Measurements from ENCODE around the gene MLKL.

MLKL gene

DNA sequence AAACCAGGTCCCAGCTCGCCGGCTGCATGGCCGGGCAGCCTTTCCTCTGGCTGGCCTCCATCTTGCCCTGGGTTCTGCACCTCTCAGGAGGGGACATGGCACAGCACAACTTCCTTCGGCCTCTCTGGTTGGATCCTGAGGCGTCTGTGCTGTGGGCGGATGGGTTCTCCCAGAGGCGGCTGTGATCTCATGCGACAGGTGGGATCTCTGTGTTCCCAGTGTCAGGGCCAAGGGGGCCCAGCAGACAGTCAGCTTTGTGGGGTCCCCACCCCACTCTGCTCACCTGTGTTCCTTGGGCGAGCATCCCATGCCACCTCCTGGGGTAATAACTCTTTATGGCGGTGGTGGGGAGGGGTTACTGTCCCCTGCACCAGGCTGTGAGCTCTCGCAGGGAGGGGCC is 38.2 kb upstream of the MLKL start:
- DNase-seq (ENCODE audit: low read depth in 2 of 2) = no peak
- TF ChIP-seq, protein P1, sequence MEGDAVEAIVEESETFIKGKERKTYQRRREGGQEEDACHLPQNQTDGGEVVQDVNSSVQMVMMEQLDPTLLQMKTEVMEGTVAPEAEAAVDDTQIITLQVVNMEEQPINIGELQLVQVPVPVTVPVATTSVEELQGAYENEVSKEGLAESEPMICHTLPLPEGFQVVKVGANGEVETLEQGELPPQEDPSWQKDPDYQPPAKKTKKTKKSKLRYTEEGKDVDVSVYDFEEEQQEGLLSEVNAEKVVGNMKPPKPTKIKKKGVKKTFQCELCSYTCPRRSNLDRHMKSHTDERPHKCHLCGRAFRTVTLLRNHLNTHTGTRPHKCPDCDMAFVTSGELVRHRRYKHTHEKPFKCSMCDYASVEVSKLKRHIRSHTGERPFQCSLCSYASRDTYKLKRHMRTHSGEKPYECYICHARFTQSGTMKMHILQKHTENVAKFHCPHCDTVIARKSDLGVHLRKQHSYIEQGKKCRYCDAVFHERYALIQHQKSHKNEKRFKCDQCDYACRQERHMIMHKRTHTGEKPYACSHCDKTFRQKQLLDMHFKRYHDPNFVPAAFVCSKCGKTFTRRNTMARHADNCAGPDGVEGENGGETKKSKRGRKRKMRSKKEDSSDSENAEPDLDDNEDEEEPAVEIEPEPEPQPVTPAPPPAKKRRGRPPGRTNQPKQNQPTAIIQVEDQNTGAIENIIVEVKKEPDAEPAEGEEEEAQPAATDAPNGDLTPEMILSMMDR (IDR thresholded peaks at IDR 0.05; ENCODE audit: low read depth, low read length) = no peak
- H3K4me3 ChIP-seq (replicated peaks in 1 of 2; ENCODE audit: low read depth in 2 of 2, low read length in 2 of 2) = no peak overlapping the region

DNA sequence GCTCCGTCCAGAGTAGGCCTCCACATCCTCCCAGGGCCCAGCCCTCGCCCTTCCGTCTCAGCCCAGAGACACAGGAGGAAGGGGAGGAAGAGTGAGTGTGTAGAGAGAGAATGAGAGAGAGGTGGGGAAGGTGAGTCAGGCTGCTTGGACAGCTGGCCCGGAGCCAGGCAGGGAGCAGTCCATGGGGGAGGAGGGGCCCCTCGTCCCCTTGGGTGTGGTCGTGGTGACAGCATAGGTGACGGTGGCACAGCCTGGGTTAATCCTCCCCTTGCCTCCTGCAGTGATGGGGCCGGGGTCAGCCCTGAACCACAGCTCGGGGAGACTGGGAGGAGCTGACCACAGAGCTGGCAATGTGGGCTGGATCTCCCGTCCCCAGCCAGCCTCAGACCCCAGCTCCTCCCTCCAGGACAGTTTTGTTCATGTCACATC is 37.5 kb upstream of the MLKL start:
- no peak overlapping the region for H3K4me3 ChIP-seq (replicated peaks in 1 of 2; ENCODE audit: low read depth in 2 of 2, low read length in 2 of 2)
- TF ChIP-seq, protein P1 (IDR thresholded peaks at IDR 0.05; ENCODE audit: low read depth, low read length) = no peak
- peak in 1 of 2 donors; percentile 24 for DNase-seq (ENCODE audit: low read depth in 2 of 2)

DNA sequence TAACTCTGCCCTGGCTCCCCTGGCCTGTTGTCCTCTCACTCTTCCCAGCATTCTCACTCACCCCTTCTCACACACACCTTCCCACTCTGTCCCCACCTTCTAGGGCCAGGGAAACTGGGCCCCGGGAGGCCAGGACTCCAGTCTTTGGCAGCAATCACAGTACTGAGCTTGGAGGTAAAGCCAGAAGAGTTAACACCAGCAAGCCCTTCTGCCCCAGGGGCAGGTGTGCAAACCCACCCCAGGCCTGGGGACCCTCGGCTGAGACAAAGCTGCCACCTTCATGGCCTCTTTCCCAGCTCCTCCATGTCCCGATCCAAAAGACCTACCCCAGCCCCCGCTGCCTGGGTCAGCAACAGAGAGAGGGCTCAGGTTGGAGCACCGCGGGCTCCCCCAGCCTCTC is 36.9 kb upstream of the MLKL start:
- no peak overlapping the region for H3K4me3 ChIP-seq (replicated peaks in 1 of 2; ENCODE audit: low read depth in 2 of 2, low read length in 2 of 2)
- no peak for DNase-seq (ENCODE audit: low read depth in 2 of 2)
- TF ChIP-seq, protein P1 (IDR thresholded peaks at IDR 0.05; ENCODE audit: low read depth, low read length) = no peak

DNA sequence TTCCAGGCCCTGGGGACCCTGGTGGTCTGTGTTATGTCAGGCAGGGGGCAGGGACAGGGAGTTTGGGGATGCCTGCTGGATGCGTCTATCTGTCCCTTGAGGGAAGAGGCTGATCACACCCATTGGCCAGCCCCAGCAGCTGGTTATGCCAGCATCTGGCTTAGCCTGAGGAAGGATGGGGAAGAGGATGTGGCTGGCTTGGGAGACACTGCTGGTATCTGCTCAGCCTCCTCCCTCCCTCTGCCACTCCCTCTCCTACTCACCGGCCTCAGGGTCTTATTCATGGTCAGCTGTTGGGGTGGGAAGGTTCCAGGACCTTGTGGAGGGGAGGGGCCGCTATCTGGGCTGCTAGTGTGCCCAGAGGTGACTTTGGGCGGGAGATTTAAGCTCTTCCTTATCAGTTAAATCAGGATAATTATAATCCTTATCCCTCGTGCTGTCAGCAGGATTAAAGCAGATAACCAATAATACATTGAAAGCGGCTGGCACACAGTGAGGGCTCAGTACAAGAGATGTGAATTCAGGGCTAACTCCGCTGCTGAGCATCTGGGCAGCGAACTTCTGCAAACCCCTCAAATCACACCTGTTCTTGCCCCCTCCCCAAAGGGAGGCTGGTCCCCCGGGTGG is 36.0 kb upstream of the MLKL start:
- no peak for DNase-seq (ENCODE audit: low read depth in 2 of 2)
- TF ChIP-seq, protein P1 (IDR thresholded peaks at IDR 0.05; ENCODE audit: low read depth, low read length) = no peak

DNA sequence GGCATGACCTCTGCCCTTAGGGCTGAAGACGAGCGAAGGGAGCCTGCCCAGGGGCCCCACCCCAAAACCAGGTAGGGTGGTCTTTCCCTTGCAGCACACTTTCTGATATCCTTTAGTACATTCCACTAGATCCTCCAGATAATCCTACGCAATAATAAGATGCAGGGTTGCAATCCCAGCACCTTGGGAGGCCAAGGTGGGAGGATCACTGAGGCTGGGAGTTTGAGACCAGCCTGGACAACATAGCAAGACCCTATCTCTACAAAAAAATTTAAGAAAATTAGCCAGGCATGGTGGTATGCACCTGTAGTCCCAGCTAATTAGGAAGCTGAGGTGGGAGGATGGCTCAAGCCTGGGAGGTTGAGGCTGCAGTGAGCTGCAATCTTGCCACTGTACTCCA is 34.9 kb upstream of the MLKL start:
- DNase-seq (ENCODE audit: low read depth in 2 of 2) = no peak
- H3K4me3 ChIP-seq (replicated peaks in 1 of 2; ENCODE audit: low read depth in 2 of 2, low read length in 2 of 2) = no peak overlapping the region
- TF ChIP-seq, protein P1 (IDR thresholded peaks at IDR 0.05; ENCODE audit: low read depth, low read length) = no peak

More for the DNA sequence above, 36.0 kb upstream of the MLKL start:
- H3K4me3 ChIP-seq (replicated peaks in 1 of 2; ENCODE audit: low read depth in 2 of 2, low read length in 2 of 2) = no peak overlapping the region

DNA sequence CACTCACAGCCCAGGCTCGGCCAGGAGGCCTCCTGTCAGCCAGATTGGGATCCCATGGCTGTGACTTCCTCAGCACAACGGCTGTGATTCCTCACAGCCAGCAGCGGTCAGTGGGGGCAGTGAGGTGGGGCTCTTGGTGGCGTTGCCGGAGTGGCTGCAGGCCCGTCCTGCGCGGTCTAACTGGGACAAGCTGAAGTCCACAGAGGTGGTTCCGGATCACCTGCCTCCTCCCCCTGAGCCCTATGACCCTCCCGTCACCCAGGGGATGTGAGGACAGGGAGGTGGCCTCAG is 34.4 kb upstream of the MLKL start:
- DNase-seq (ENCODE audit: low read depth in 2 of 2) = no peak
- TF ChIP-seq, protein P1 (IDR thresholded peaks at IDR 0.05; ENCODE audit: low read depth, low read length) = no peak
- H3K4me3 ChIP-seq (replicated peaks in 1 of 2; ENCODE audit: low read depth in 2 of 2, low read length in 2 of 2) = no peak overlapping the region
